HG02678 (cell line): Measurements from ENCODE around the gene BABAM2.
"Not testable (repeated sequence)": the region's sequence is repeated elsewhere in the genome, so short reads cannot be mapped to it uniquely, and the experiment has no call there.

Experiments used
- ATAC-seq: cut with Tn5 transposase; IDR thresholded peaks from one replicate; pipeline ENCODE4 v1.9.1; 2021; ENCODE audit warnings: mild to moderate bottlenecking, moderate library complexity; ENCODE audit not compliant: unreplicated experiment

Gene BABAM2

GRCh38 chr2:28101123-28101522, 210.6 kb downstream of the BABAM2 start:
- no peak for ATAC-seq

GRCh38 chr2:28101892-28102291, 211.4 kb downstream of the BABAM2 start:
- no peak for ATAC-seq

GRCh38 chr2:28102455-28102874, 211.9 kb downstream of the BABAM2 start:
- ATAC-seq, result no peak

GRCh38 chr2:28103611-28104010, 213.1 kb downstream of the BABAM2 start:
- no peak for ATAC-seq

GRCh38 chr2:28108143-28108542, 217.6 kb downstream of the BABAM2 start:
- no peak for ATAC-seq

- not testable (repeated sequence) for ATAC-seq
These were observed 223.2 kb downstream of the BABAM2 start for GRCh38 chr2:28113771-28114170.

GRCh38 chr2:28117104-28117596, 226.6 kb downstream of the BABAM2 start:
- ATAC-seq, result no peak

- no peak for ATAC-seq
These were observed 229.1 kb downstream of the BABAM2 start for GRCh38 chr2:28119631-28120030.

GRCh38 chr2:28128281-28128950, 237.9 kb downstream of the BABAM2 start:
- ATAC-seq, result no peak

- ATAC-seq, result no peak
These were observed 239.6 kb downstream of the BABAM2 start for GRCh38 chr2:28129955-28130695.

- no peak for ATAC-seq
These were observed 243.2 kb downstream of the BABAM2 start for GRCh38 chr2:28133778-28134177.

- ATAC-seq, result no peak
These were observed 243.8 kb downstream of the BABAM2 start for GRCh38 chr2:28134262-28134812.

GRCh38 chr2:28134857-28135256, 244.3 kb downstream of the BABAM2 start:
- no peak for ATAC-seq

- no peak for ATAC-seq
These were observed 244.8 kb downstream of the BABAM2 start for GRCh38 chr2:28135324-28135723.

- no peak for ATAC-seq
These were observed 245.3 kb downstream of the BABAM2 start for GRCh38 chr2:28135799-28136198.

GRCh38 chr2:28136556-28136955, 246.0 kb downstream of the BABAM2 start:
- ATAC-seq, result no peak

GRCh38 chr2:28137221-28137620, 246.7 kb downstream of the BABAM2 start:
- ATAC-seq, result no peak

- ATAC-seq, result no peak
These were observed 251.9 kb downstream of the BABAM2 start for GRCh38 chr2:28142386-28142785.

- no peak for ATAC-seq
These were observed 257.5 kb downstream of the BABAM2 start for GRCh38 chr2:28148000-28148399.

- no peak for ATAC-seq
These were observed 258.0 kb downstream of the BABAM2 start for GRCh38 chr2:28148566-28148965.

GRCh38 chr2:28150236-28150915, 259.8 kb downstream of the BABAM2 start:
- no peak for ATAC-seq
